T-helper 2 cell treated with Interferon-gamma antibody and Interleukin-4, amounts not matched to agents 5 μg/mL and 100 μg/mL, for 36 hours (primary cell): ENCODE data around the gene PER2.
A peak's percentile ranks its signal among the peaks of the same experiment; 100 is the strongest.
"Not testable (repeated sequence)": the region's sequence is repeated elsewhere in the genome, so short reads cannot be mapped to it uniquely, and the experiment has no call there.

Experiments
- DNase-seq: peaks from one replicate; pipeline ENCODE4 v3.0.0; 2021; ENCODE audit warnings: low spot score
- H3K27ac Mint-ChIP-seq: one replicate; pipeline ENCODE4 v1.8.0; 2021; ENCODE audit warnings: mild to moderate bottlenecking, mixed read lengths
- H3K27me3 Mint-ChIP-seq: one replicate; pipeline ENCODE4 v1.8.0; 2021; ENCODE audit warnings: low read depth, mixed read lengths
- H3K36me3 Mint-ChIP-seq: one replicate; pipeline ENCODE4 v1.8.0; 2021; ENCODE audit warnings: low read depth, mixed read lengths
- H3K4me1 Mint-ChIP-seq: one replicate; pipeline ENCODE4 v1.8.0; 2021; ENCODE audit warnings: low read depth, mixed read lengths
- H3K4me3 Mint-ChIP-seq: one replicate; pipeline ENCODE4 v1.8.0; 2022; ENCODE audit warnings: mild to moderate bottlenecking, moderate library complexity, mixed read lengths
- H3K9me3 Mint-ChIP-seq: one replicate; pipeline ENCODE4 v1.8.0; 2021; ENCODE audit warnings: mixed read lengths

The PER2 gene, protein sequence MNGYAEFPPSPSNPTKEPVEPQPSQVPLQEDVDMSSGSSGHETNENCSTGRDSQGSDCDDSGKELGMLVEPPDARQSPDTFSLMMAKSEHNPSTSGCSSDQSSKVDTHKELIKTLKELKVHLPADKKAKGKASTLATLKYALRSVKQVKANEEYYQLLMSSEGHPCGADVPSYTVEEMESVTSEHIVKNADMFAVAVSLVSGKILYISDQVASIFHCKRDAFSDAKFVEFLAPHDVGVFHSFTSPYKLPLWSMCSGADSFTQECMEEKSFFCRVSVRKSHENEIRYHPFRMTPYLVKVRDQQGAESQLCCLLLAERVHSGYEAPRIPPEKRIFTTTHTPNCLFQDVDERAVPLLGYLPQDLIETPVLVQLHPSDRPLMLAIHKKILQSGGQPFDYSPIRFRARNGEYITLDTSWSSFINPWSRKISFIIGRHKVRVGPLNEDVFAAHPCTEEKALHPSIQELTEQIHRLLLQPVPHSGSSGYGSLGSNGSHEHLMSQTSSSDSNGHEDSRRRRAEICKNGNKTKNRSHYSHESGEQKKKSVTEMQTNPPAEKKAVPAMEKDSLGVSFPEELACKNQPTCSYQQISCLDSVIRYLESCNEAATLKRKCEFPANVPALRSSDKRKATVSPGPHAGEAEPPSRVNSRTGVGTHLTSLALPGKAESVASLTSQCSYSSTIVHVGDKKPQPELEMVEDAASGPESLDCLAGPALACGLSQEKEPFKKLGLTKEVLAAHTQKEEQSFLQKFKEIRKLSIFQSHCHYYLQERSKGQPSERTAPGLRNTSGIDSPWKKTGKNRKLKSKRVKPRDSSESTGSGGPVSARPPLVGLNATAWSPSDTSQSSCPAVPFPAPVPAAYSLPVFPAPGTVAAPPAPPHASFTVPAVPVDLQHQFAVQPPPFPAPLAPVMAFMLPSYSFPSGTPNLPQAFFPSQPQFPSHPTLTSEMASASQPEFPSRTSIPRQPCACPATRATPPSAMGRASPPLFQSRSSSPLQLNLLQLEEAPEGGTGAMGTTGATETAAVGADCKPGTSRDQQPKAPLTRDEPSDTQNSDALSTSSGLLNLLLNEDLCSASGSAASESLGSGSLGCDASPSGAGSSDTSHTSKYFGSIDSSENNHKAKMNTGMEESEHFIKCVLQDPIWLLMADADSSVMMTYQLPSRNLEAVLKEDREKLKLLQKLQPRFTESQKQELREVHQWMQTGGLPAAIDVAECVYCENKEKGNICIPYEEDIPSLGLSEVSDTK (N-terminal part only)

DNA sequence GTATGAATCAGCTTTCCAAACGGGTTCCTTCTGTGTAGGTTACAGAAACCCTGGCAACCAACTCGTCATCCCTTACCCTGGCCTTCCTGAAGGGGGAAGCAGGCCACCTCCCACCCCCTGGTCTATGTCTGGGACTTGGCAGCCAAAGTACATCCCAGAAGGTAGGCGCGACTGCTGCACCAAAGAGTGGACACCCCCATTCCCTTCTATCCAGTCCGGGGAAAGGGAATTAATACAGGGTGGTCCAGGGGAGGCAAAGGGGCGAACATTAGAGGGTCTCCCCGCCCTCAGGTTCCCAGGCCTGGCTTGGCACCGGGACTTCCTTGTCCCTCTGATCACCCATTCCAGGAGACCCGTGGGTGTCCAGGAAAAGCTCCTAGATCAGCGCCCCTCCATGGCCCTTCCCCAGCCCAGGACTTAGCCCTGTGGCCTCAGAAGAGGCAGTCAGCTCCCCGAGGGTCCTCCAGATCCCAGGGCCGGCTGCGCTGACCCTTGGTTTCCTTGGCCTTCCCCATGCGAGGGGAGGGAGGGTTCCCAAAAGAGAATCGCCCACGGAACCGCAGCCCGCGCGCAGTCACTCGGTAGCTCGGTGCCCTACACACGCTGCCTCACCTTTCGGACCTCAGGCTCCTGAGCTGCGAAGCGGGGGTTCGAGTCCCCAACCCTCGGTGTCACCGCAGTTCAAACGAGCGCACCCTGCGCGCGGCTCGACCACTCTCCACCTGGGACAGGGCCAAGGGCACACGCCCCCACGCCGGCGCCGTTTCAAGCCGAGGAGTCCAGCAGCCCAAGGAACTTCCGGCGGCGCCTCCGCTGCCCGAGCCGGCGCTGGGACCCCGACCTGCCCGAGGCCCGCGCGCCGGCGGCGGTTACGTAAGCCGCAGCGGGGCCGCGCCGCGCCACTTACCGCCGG, at the start of gene PER2:
PER2 (minus strand) TSS at position 874 of the 913 bp plus-strand sequence. CDS start 10,674 bp downstream, outside the sequence.
- H3K4me3 Mint-ChIP-seq, result peak within 1 kb of the TSS; percentile 96
- DNase-seq, result no peak

DNA sequence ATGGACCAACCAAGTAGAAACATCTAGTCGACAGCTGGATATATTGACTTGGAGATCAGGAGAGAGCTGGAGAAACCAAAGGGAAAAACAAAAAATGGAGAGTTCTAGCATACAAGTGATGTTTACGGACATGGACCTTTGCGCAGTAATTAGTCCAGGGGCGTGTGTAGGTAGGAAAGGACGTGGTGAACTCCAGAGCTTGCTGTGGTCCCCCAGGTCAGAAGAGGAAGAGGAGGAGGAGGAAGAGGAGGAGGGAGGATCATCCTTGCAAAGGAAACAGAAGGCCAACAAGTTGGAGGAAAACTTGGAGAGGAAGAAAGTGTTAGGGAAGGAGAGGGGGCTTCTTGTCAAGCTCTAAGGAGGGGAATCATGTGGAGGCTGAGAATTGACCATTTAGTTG, 49.4 kb upstream of the PER2 start:
- no peak overlapping the region for H3K4me3 Mint-ChIP-seq
- no peaks in the 10 kb centered on the region for H3K4me1 Mint-ChIP-seq
- H3K27me3 Mint-ChIP-seq, result no peaks in the 10 kb centered on the region
- H3K9me3 Mint-ChIP-seq, result no peaks in the 10 kb centered on the region
- no peak overlapping the region for H3K27ac Mint-ChIP-seq
- H3K36me3 Mint-ChIP-seq, result no peaks in the 10 kb centered on the region
- DNase-seq, result no peak

More for the DNA sequence above, at the start of gene PER2:
- no peaks in the 10 kb centered on the region for H3K36me3 Mint-ChIP-seq
- H3K4me1 Mint-ChIP-seq, result peaks cover 28% of the 10 kb centered on the region
- H3K27ac Mint-ChIP-seq, result peak within 1 kb of the TSS; percentile 97
- no peaks in the 10 kb centered on the region for H3K27me3 Mint-ChIP-seq
- H3K9me3 Mint-ChIP-seq, result no peaks in the 10 kb centered on the region

DNA sequence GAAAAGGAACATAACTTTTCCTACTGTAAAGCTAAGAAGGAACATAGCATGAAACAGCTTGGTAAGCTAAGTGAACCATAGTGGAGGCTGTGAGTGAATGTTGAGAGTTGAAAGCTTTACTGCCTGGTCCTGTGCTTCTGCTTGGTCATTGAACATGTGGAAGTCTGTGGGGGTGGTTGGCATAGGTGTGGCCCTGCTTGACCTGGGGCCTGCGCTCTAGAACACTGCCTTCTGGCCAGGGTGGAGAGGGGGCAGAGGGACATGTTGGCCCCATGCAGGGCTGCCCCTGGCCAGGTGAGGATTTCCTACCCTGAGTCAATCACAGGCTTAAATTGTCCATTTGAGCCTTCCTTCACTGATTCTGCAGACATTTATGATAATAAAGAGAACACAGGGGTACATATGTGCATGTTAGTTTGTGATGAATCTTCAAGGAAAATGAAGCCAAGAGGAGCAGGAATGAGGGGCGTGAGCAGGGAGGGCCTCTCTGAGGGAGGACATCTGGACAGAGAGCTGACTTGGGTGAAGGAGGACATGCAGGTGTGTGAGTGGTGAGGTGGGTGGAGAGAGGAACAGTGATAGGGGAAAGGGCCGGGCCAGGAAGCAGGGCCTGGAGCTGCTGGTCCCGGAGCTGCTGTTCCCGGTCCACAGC, 48.5 kb upstream of the PER2 start:
- Mint-ChIP-seq H3K4me3 (no peak overlapping the region), H3K27me3 (no peaks in the 10 kb centered on the region), H3K9me3 (no peaks in the 10 kb centered on the region), H3K36me3 (no peaks in the 10 kb centered on the region), H3K4me1 (no peaks in the 10 kb centered on the region), H3K27ac (no peak overlapping the region)
- no peak for DNase-seq

DNA sequence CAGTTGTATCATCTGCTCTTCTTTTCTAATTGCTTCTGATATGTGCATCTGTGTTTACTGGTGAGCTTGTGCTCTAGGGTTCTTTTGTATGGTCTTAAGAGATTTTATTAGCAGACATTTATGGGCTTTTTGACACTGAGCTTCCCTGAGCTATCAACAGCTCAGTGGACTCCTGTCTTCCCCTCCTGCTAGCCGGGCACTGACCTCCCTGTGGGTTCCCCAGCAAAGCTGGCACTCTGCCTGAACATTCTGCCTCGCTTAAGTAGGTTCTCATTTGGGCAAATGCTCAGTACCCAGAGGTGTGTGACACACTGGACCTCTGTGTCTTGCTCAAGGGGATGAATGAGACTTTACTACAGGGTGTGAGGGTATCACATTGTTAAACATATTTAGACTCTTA, 47.7 kb upstream of the PER2 start:
- Mint-ChIP-seq H3K9me3 (no peaks in the 10 kb centered on the region), H3K27me3 (no peaks in the 10 kb centered on the region), H3K4me3 (no peak overlapping the region), H3K27ac (no peak overlapping the region), H3K36me3 (no peaks in the 10 kb centered on the region), H3K4me1 (no peaks in the 10 kb centered on the region)
- no peak for DNase-seq

DNA sequence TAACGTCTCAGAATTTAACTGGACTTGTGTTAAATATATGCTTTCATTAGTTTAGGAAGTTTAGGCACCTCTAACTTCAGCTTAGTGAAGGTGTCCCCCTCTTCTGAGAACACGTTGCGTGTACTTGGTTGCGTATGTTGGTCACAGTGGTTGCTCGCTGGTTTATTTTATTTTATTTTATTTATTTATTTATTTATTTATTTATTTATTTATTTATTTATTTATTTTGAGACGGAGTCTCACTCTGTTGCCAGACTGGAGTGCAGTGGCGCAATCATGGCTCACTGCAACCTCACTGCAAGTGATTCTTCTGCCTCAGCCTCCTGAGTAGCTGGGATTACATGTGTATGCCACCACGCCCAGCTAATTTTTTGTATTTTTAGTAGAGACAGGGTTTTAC, 47.2 kb upstream of the PER2 start:
- H3K4me1 Mint-ChIP-seq, DNase-seq, H3K4me3 Mint-ChIP-seq, H3K9me3 Mint-ChIP-seq, H3K27me3 Mint-ChIP-seq, H3K27ac Mint-ChIP-seq, H3K36me3 Mint-ChIP-seq: not testable (repeated sequence)

DNA sequence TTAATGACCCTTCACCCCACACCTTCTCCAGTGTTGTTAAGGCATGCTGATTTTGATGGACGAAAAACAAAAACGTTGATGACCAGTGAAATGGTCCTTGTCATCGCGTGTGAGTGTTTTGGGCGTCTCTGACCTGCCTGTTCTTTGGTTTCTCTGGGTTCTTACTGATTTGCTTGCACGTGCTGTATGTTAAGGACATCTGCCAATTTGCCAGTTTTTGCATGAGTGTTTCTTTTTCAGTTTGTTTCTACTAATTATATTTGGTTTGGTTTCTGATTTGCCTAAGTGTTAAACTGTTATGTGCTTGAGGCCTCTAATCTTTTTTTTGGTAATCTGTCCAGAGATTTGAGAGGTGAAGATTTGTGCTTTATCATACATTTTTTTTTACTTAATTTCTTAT, 46.5 kb upstream of the PER2 start:
- Mint-ChIP-seq H3K27me3 (no peaks in the 10 kb centered on the region), H3K9me3 (no peaks in the 10 kb centered on the region), H3K4me3 (no peak overlapping the region), H3K4me1 (no peaks in the 10 kb centered on the region), H3K36me3 (peaks cover 1% of the 10 kb centered on the region), H3K27ac (no peak overlapping the region)
- no peak for DNase-seq

DNA sequence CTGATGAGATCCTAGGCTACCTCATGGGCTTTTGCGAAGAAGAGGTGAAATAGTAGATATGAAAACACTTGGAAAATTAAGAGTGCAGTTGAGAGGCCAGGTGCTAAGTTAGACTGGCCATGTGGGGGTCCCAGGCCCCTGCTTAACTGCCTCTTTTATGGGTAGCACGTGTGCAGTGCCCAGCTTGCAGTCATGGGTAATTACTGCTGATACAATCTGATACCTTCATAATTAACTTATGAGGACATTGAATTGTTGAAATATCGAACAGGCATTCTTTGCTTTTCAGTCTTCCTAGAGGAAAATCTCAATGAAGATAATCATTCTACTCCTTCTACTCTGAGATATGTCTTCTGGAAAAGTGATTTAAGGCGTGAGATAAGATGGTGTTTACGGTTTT, 43.5 kb upstream of the PER2 start:
- Mint-ChIP-seq H3K36me3 (peaks cover 6% of the 10 kb centered on the region), H3K27ac (no peak overlapping the region), H3K27me3 (no peaks in the 10 kb centered on the region), H3K9me3 (no peaks in the 10 kb centered on the region), H3K4me1 (no peaks in the 10 kb centered on the region), H3K4me3 (no peak overlapping the region)
- no peak for DNase-seq

DNA sequence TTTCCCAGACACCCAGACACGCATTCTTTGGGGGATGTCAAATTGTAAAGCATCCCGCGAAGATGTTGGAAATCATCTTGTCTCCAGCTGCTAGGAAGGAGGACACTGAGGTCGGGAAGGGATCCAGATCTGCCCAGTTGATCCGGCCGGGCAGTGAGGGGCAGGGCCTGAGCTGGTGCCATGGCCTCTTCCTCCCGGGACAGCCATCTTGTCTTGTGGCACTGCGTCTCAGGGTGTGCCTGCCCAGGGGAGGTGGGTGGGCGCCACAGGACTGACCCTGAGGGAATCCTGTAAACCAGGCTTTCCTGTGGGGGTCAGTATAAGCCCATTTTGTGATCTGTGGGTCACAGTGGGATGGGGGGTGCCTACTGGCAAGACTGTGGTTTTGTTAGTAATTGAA, 42.0 kb upstream of the PER2 start:
- Mint-ChIP-seq H3K27me3 (no peaks in the 10 kb centered on the region), H3K27ac (no peak overlapping the region), H3K4me3 (no peak overlapping the region), H3K9me3 (no peaks in the 10 kb centered on the region), H3K36me3 (peaks cover 6% of the 10 kb centered on the region), H3K4me1 (no peaks in the 10 kb centered on the region)
- no peak for DNase-seq

DNA sequence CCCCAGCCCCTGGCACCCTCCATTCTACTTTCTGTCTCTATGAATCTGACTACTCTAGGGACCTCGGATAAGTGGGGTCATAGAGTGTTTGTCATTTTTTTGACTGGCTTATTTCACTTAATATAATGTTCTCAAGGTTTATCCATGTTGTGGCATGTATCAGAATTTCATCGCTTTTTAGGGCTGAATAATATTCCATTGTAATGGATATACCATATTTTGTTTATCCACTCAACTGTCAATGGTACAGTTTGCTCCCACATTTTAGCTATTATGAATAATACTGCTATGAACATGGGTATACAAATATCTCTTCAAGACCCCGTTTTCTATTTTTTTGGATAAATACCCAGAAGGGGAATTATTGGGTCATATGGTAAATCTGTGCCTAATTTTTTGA, 39.3 kb upstream of the PER2 start:
- peaks cover 6% of the 10 kb centered on the region for H3K36me3 Mint-ChIP-seq
- no peaks in the 10 kb centered on the region for H3K4me1 Mint-ChIP-seq
- H3K27me3 Mint-ChIP-seq, result no peaks in the 10 kb centered on the region
- no peaks in the 10 kb centered on the region for H3K9me3 Mint-ChIP-seq
- no peak for DNase-seq
- no peak overlapping the region for H3K27ac Mint-ChIP-seq
- no peak overlapping the region for H3K4me3 Mint-ChIP-seq

DNA sequence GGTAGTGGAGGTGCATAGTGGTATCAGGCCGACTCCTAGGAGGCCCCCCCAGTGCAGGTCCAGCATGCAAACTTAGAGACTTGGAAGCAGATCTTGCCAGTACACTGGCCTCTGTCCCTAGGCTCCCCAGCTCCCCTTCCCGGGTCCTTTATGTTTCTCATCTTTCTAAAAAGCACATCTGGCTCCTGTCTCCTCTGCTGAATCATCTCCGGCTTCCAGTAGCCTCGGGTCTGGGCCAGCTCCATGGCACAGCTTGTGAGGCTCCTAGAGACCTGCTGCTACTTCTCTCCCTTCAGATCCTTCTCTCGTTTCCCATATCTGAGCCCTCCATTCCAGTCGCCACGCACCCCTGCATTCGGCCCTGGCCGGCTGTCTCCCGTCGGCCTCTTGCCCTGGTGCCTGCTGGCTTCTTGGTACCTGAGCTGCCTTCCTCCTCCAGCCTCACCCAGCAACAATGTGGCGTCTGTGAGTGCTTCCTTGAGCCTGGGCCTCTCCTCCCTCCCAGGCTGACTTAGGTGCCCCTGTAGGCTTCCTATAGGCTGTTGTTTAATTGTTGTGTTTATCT, 38.5 kb upstream of the PER2 start:
- Mint-ChIP-seq H3K9me3 (no peaks in the 10 kb centered on the region), H3K36me3 (peaks cover 6% of the 10 kb centered on the region), H3K4me1 (peaks cover under 1% of the 10 kb centered on the region), H3K27me3 (no peaks in the 10 kb centered on the region), H3K4me3 (no peak overlapping the region), H3K27ac (no peak overlapping the region)
- no peak for DNase-seq

DNA sequence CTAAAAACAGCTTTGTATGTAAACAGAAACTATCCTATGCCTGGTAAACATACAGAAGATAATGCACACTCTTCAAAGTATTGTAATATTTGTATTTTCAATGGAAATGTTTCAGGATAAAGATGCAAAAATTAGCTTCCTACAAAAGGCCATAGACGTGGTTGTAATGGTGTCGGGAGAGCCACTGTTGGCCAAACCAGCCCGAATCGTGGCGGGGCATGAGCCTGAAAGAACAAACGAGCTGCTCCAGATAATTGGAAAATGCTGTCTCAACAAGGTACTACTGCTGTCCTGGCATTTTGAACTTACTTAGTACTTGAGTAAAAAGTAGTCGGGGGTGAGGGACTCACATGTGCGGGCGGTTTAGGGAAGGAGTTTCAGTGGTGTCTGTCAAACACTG, 37.3 kb upstream of the PER2 start:
- Mint-ChIP-seq H3K27me3 (no peaks in the 10 kb centered on the region), H3K27ac (no peak overlapping the region), H3K4me3 (no peak overlapping the region), H3K9me3 (no peaks in the 10 kb centered on the region), H3K4me1 (peaks cover 7% of the 10 kb centered on the region), H3K36me3 (peaks cover 6% of the 10 kb centered on the region)
- DNase-seq, result no peak

DNA sequence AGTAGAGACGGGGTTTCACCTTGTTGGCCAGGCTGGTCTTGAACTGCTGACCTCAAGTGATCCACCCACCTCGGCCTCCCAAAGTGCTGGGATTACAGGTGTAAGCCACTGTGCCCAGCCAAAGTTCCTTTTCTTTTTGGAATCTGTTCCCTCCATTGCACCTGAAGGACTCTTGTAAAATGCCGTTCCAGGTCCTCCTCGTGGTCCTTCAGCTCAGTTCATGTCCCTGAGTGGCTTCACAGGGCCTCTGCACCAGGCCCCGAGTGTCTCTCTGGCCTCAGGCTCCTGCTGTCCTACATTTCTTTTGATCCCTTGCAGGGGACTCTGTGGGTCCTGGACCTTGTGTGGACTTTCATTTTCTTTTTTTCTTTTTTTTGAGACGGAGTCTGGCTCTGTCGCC, 35.8 kb upstream of the PER2 start:
- not testable (repeated sequence) for H3K27me3 Mint-ChIP-seq, H3K9me3 Mint-ChIP-seq, H3K4me3 Mint-ChIP-seq, H3K36me3 Mint-ChIP-seq, DNase-seq, H3K27ac Mint-ChIP-seq
- H3K4me1 Mint-ChIP-seq, result peaks cover 11% of the 10 kb centered on the region
